Pons (tissue), 1 donor: ENCODE measurements around the gene EIF4E2.
A peak's percentile ranks its signal among the peaks of the same experiment; 100 is the strongest.
"Not testable (repeated sequence)": the region's sequence is repeated elsewhere in the genome, so short reads cannot be mapped to it uniquely, and the experiment has no call there.

ENCODE experiments used
- DNase-seq: peaks from one replicate; pipeline ENCODE4 v3.0.0-alpha.2; 2016; ENCODE audit warnings: low spot score

Gene EIF4E2

DNA sequence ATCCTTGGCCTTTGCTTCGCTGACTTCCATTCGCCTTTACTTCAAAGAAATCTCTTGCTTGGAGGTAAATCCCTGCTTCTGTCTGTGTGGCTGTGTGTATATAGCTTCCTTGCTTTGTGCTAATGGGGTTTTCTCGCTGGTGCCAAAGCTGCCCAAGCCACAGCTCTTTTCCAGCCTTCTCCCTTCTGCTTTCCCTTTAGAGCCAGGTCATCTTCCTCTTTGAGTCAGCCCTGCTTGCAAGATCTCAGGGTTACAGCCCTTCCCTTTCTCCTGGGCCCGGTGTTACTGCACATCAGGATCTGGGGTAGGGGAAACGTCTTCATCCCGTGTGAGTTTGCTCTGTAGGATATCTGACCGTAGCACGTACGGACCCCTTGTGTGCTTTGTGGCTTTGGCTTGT is 19.1 kb downstream of the EIF4E2 start:
- no peak for DNase-seq

DNA sequence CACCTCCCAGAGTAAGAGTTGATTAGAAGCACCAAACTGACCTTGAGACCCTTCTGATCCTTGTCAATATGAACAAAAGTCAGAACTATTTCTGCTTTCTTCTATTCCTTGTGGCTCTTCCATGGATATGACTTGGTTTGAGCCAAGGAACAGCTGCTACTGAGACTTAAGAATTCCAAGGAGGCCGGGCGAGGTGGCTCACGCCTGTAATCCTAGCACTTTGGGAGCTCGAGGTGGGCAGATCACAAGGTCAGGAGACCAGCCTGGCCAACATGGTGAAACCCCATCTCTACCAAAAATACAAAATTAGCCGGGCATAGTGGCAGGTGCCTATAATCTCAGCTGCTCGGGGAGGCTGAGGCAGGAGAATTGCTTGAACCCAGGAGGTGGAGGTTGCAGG is 20.0 kb downstream of the EIF4E2 start:
- DNase-seq: not testable (repeated sequence)

GRCh38 chr2:232571026-232571474 is 20.6 kb downstream of the EIF4E2 start:
- peak; percentile 66 for DNase-seq

DNA sequence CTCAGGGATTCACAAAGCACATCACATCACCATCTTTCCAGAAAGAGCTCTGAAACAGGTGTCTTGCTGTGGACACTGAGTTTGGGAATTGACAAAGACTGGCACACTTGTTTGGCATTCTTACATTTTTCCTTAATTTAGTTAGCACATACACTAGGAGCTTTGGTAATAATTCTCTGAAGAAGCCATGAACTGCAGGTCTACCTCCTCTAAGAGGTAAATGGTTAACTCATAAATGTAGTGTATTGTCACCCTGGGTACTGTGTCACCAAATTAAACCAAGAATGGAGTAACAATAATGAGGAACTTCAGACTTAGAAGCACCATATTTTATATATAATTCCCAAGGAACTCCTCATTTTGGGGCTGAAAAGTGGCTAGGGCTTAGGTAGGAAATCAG is 22.6 kb downstream of the EIF4E2 start:
- no peak for DNase-seq

DNA sequence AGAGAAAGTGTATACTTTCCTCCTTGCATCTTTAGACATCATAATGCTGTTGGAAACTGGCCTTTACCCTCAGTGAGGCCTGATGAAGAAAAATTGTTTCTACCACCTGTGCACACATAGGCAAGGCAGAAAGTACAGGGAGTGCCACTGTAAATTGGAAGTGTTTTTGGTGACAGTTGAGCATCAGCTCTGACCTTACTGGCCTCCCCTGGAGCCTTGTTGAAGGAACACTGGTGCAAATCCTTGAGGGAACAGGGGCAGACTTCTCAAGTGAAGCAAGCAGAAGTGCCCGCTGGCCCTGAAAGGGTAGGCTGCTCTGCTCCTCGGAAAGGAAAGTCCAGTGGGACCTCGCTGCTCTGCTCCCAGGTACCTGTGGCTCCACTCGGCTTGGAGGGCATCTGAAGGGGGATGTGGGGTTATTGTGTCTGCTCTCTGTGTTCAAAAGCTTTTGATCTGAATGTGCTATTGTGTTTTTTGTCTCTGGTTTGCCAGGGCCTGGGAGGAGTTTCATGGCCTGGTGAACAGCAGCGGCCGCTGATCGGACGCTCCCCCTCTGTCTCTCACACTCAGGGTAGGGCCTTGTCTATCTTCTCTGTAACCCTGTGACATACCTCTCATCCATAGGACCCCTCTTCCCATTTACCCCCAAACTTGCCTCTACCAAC is 23.4 kb downstream of the EIF4E2 start:
- DNase-seq: peak; percentile 77

DNA sequence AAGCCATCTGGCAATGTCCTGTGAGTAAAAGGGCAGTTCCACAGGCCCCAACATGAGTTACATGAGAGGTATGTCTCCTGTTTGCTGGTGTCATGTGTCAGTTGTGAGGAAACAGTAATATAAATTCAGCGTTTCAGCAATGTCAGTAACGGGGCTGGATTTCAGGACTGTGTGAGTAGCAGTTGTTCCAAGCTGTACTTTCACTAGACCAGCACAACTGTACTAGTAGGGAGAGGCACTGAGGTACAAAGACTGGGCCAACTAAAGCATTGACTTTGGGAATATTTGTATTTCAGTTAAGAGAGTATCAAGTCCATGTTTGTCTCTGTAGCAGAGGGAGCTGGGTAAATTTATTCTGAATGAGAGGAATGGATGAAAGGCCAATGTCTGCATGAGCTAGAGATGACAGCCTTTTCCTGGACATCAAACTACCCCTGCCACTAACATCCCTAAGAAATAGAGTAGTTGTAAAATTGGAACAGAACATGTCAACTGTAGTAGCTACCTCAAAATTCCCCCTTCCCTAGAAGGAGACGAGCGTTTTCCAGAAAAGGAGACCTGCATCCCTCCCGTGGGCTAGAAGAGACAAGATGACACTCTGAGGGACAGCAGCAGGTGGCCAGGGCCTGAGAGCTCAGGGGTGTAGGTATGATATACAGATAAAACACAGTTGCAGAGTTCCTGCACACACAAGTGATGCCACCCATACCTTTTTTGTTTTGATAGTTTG is 24.4 kb downstream of the EIF4E2 start:
- DNase-seq: no peak

GRCh38 chr2:232575404-232575746 is 24.9 kb downstream of the EIF4E2 start:
- no peak for DNase-seq

GRCh38 chr2:232576995-232577394 is 26.5 kb downstream of the EIF4E2 start:
- DNase-seq: no peak

DNA sequence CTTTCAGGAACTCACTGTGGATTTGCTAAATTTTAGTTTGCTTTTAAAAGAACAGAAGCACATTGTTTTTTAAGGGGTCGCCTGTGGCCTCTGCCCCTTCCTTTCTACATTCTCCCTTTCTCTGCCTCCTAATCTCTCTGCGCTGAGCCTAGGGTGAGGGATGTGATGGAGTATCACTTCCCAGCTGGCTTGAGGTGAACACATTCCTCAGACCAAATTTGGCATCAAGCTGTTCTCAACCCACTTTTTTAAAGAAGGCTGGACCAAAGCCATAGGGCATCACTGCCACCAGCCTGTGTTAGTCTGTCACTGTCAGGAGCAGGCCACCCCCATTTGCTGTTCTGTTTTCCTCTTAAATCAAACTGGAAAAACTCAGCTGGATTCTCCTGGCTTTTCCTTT is 27.4 kb downstream of the EIF4E2 start:
- no peak for DNase-seq

GRCh38 chr2:232578626-232579025 is 28.1 kb downstream of the EIF4E2 start:
- no peak for DNase-seq

DNA sequence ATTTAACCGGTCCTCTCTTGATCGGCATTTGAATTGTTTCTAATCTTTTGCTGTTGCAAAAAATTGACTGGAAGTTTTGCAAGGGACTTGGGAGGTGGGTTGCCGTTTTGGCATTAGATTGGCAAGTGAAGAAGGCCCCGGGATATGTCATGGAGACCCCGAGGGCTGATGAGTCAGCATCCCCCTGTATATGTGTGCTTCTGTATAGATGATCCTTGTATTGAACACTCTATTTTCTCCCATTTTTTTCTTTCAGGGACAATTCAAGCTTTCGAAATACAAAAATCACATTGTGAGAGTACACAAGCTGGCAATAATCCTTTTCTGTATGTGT is 30.1 kb downstream of the EIF4E2 start:
- DNase-seq: no peak

DNA sequence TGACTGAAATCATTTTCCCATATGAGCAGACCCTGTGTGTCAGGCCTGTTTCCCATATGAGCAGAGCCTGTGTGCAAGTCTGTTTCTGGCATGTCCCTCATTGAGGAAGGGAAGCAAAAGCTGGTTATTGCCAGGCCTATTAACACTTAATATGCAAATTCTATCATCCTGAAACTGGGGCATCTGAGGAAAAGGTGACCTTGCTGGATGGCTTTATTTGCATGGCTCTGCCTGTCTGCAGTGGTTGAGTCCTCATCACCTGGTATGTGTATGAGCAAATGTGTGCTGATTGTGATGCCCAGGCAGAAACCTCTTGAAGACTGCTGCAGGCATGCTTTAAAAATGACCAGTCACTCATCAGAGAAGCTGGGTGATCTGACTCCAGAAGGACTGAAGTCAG is 31.2 kb downstream of the EIF4E2 start:
- DNase-seq: no peak

DNA sequence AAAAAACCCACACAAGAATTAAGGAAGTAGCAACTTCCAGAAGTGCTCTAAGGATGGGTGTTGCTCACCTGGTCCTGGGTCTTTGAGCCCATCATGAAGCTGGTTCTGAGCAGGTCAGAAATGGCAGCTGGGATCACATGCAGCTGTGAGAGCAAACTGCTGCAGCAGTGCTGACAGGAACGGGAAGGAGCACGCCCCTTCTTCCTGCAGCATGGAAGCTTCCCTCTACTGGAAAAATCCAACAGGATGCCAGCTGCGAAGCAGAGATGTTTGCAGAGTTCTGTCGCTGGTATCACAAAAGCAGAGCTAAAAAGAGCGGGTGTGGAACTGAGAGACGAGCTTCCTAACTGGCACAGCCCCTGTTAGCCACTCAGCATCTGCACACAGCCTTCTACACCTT is 33.7 kb downstream of the EIF4E2 start:
- no peak for DNase-seq

DNA sequence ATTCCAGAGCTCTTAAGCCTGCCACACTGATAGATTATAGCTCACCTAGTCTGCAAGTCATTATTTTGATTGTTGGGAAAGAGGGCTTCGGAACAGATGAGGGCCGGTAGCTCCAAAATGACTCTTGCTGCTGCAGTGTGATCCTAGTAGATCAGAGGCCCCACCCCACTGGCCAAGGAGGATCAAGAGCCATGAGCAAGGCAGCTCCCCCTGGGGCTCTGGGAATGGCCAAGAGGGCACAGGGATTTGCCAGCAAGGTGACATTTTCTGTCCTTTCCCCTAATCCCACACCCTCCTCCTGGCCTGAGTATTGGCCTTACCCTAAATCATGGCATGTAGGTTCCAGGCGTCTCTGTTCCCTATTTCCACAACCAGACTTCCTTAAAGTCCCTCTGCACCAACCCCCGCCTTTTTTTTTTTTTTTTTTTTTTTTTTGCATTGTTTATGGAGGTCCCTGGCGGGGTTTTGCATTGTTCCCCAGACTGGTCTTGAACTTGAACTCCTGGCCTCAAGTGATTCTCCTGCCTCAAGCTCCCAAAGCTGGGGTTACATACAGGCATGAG is 36.5 kb downstream of the EIF4E2 start:
- DNase-seq: no peak

DNA sequence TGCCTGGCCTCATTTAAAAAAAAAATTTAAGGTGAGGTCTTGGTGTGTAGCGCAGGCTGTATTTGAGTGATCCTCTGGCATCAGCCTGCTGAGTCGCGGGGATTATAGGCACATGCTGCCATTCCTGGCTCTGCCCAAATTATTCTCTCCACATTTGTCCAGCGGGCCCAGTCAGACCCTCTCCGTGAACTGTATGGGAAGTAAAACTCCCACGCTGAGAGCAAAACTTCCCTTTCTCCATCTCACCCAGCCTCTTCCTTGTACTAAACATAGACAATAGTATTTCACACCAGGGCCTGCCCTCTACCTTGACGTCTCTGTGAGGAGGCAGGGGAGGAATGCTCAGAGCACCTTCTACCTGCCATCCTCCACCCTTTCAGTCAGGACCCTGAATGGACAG is 37.0 kb downstream of the EIF4E2 start:
- no peak for DNase-seq

DNA sequence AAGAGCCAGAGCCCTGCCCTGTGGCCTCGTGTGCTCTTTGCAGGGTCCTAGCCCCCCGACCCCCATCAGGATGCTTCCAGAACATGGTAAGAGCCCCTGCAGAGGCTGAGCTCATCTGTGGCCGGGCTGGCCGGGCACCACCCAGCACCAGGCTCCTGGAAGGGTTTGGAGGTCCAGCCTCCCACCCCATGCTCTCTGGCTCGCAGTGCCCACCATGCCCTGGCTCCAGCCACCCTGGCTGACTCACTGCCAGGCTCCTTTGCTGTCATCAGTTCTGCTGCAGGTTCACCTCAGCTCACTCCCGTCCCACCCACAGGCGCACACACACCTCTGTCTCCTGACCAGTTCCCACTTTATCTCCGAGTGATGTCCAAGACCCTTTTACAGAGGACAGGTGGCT is 37.5 kb downstream of the EIF4E2 start:
- DNase-seq: no peak

GRCh38 chr2:232588680-232589585 is 38.4 kb downstream of the EIF4E2 start:
- peak; percentile 38 for DNase-seq

GRCh38 chr2:232592772-232593395 is 42.4 kb downstream of the EIF4E2 start:
- no peak for DNase-seq

DNA sequence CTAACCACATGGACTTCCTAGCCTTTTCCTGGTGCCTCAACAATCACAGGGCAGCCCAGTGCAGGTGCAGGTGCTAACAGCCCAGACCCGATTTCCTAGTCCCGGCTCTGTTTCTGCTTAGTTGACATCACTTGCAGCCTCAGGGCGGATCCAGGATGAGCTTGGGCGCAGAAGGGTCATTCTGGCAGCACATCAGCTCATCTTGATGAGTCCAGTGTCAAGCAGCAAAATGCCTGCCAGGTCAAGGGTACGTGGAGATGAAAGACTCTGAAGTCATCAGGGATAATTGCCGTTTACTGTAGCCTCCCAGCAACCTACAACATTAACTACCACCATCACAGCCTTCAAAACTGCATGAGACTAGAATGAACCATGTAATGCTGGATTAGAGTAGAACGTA is 43.5 kb downstream of the EIF4E2 start:
- DNase-seq: no peak

DNA sequence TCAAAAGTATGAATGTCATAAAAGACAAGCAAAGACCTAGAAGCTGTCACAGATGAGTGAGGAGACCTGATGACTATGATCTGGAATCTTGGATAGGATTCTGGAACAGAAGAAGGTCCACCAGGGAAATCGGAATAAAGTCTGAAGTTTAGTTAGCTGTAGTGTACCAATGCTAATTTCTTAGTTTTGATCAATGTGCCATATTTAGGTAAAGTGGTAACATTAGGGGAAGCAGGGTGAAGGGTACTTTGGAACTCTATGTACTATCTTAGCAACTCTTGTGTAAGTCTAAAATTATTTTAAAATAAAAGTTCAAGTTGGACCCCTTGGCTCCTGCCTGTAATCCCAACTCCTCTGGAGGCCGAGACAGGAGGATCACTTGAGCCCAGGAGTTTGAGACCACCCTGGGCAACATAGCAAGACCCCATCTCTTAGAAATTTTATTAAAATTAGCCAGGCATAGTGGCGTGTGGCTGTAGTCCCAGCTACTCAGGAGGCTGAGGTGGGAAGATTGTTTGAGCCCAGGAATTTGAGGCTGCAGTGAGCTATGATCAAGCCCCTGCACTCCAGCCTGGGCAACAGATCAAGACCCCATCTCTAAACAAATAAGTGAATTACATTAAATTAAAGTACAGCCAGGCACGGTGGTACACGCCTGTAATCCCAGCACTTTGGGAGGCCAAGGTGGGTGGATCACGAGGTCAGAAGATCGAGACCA is 47.0 kb downstream of the EIF4E2 start:
- no peak for DNase-seq

- no peak for DNase-seq
Measured at GRCh38 chr2:232598293-232598692, 47.8 kb downstream of the EIF4E2 start.
